MM.1S (cell line): ENCODE results near the gene LCE5A.

Experiments used
- DNase-seq: peaks from one replicate; pipeline ENCODE4 v3.0.0-alpha.2; 2015
- H2AFZ ChIP-seq: fragments of 300-600 bp; sonication (generic); 2 replicates; pipeline ENCODE4 v1.6.0; 2016; ENCODE audit warnings: antibody characterized with exemption, low read length
- H3F3A ChIP-seq: fragments of 300-600 bp; sonication (generic); 2 replicates; pipeline ENCODE4 v1.6.1; 2016; ENCODE audit warnings: mild to moderate bottlenecking, antibody characterized with exemption, low read length, moderate library complexity, mixed read lengths; ENCODE audit not compliant: insufficient read depth
- H3K27ac ChIP-seq: fragments of 300-600 bp; sonication (generic); 2 replicates; pipeline ENCODE4 v1.5.1; 2016; ENCODE audit warnings: mild to moderate bottlenecking, low read length
- H3K27me3 ChIP-seq: fragments of 300-600 bp; sonication (generic); replicated peaks from 2 replicates; pipeline ENCODE4 v1.6.0; 2016; ENCODE audit warnings: low read length; ENCODE audit not compliant: insufficient read depth
- H3K36me3 ChIP-seq: fragments of 300-600 bp; sonication (generic); replicated peaks from 2 replicates; pipeline ENCODE4 v1.6.1; 2016; ENCODE audit warnings: mild to moderate bottlenecking, low read length, mixed read lengths; ENCODE audit not compliant: insufficient read depth
- H3K4me1 ChIP-seq: fragments of 300-600 bp; sonication (generic); 2 replicates; pipeline ENCODE4 v1.6.1; 2016; ENCODE audit warnings: low read length, mixed read lengths
- H3K4me2 ChIP-seq: fragments of 300-600 bp; sonication (generic); 2 replicates; pipeline ENCODE4 v1.6.0; 2016; ENCODE audit warnings: low read depth, low read length
- H3K4me3 ChIP-seq: fragments of 300-600 bp; sonication (generic); 2 replicates; pipeline ENCODE4 v1.5.1; 2016; ENCODE audit warnings: low read length, mixed read lengths
- H3K79me2 ChIP-seq: fragments of 300-600 bp; sonication (generic); 2 replicates; pipeline ENCODE4 v1.6.1; 2016; ENCODE audit warnings: mixed run types, low read length, mixed read lengths
- H3K9ac ChIP-seq: fragments of 300-600 bp; sonication (generic); 2 replicates; pipeline ENCODE4 v1.6.1; 2016; ENCODE audit warnings: low read length, mixed read lengths
- H3K9me2 ChIP-seq: fragments of 300-600 bp; sonication (generic); replicated peaks from 2 replicates; pipeline ENCODE4 v1.6.1; 2016; ENCODE audit warnings: mild to moderate bottlenecking, low read length, mixed read lengths; ENCODE audit not compliant: insufficient read depth
- H3K9me3 ChIP-seq: fragments of 300-600 bp; sonication (generic); replicated peaks from 2 replicates; pipeline ENCODE4 v1.6.1; 2016; ENCODE audit warnings: mild to moderate bottlenecking, low read length, mixed read lengths; ENCODE audit not compliant: insufficient read depth
- H4K20me1 ChIP-seq: fragments of 300-600 bp; sonication (generic); 2 replicates; pipeline ENCODE4 v1.6.1; 2016; ENCODE audit warnings: mild to moderate bottlenecking, low read length, moderate library complexity, mixed read lengths; ENCODE audit not compliant: insufficient read depth
- EZH2 ChIP-seq: fragments of 300-600 bp; sonication (generic); optimal IDR thresholded peaks from 2 replicates; pipeline ENCODE3; 2017; ENCODE audit warnings: low read depth, mild to moderate bottlenecking, antibody characterized with exemption, low read length, mixed read lengths
- EZH2phosphoT487 ChIP-seq: fragments of 300-600 bp; sonication (generic); IDR thresholded peaks from 2 replicates; pipeline ENCODE4 v1.6.1; 2018; ENCODE audit warnings: antibody characterized with exemption, low read length
- TF ChIP-seq, protein P1 (sequence below): fragments of 300-600 bp; sonication (generic); IDR thresholded peaks from 2 replicates; pipeline ENCODE4 v1.5.1; 2016; ENCODE audit warnings: antibody characterized with exemption, low read length, mixed read lengths

LCE5A gene

GRCh38 chr1:152506899-152507498 lies 3.6 kb upstream of the LCE5A start:
- Histone ChIP-seq H3K79me2 (no peaks in the 10 kb centered on the region), H3K4me1 (no peaks in the 10 kb centered on the region), H2AFZ (no peak overlapping the region), H3K4me2 (no peak overlapping the region), H3K9me2 (no peaks in the 10 kb centered on the region), H3K27me3 (no peaks in the 10 kb centered on the region), H4K20me1 (no peaks in the 10 kb centered on the region), H3K9ac (no peak overlapping the region), H3K27ac (no peak overlapping the region), H3F3A (no peaks in the 10 kb centered on the region), H3K36me3 (no peaks in the 10 kb centered on the region), H3K9me3 (no peaks in the 10 kb centered on the region), H3K4me3 (no peak overlapping the region)
- no peak for DNase-seq
- TF ChIP-seq EZH2phosphoT487 (no peak), EZH2 (no peak)
- TF ChIP-seq, protein P1, sequence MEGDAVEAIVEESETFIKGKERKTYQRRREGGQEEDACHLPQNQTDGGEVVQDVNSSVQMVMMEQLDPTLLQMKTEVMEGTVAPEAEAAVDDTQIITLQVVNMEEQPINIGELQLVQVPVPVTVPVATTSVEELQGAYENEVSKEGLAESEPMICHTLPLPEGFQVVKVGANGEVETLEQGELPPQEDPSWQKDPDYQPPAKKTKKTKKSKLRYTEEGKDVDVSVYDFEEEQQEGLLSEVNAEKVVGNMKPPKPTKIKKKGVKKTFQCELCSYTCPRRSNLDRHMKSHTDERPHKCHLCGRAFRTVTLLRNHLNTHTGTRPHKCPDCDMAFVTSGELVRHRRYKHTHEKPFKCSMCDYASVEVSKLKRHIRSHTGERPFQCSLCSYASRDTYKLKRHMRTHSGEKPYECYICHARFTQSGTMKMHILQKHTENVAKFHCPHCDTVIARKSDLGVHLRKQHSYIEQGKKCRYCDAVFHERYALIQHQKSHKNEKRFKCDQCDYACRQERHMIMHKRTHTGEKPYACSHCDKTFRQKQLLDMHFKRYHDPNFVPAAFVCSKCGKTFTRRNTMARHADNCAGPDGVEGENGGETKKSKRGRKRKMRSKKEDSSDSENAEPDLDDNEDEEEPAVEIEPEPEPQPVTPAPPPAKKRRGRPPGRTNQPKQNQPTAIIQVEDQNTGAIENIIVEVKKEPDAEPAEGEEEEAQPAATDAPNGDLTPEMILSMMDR = no peak

GRCh38 chr1:152511596-152511995 lies 993 bp downstream of the LCE5A start:
- no peak overlapping the region for H3K4me2 ChIP-seq
- H3K4me3 ChIP-seq = no peak overlapping the region
- no peaks in the 10 kb centered on the region for H3F3A ChIP-seq
- no peaks in the 10 kb centered on the region for H3K36me3 ChIP-seq
- H3K9me3 ChIP-seq = no peaks in the 10 kb centered on the region
- H3K27me3 ChIP-seq = no peaks in the 10 kb centered on the region
- no peaks in the 10 kb centered on the region for H3K4me1 ChIP-seq
- H2AFZ ChIP-seq = no peak overlapping the region
- no peaks in the 10 kb centered on the region for H3K9me2 ChIP-seq
- H3K9ac ChIP-seq = no peak overlapping the region
- no peaks in the 10 kb centered on the region for H4K20me1 ChIP-seq
- no peaks in the 10 kb centered on the region for H3K79me2 ChIP-seq
- H3K27ac ChIP-seq = no peak overlapping the region
- TF ChIP-seq, protein P1 = no peak
- TF ChIP-seq EZH2phosphoT487 = no peak
- no peak for TF ChIP-seq EZH2
- no peak for DNase-seq

GRCh38 chr1:152513081-152513480 lies 2.5 kb downstream of the LCE5A start:
- H2AFZ ChIP-seq = no peak overlapping the region
- no peak for TF ChIP-seq EZH2
- TF ChIP-seq EZH2phosphoT487 = no peak
- TF ChIP-seq, protein P1 = no peak
- no peaks in the 10 kb centered on the region for H3K79me2 ChIP-seq
- H3K9me2 ChIP-seq = no peaks in the 10 kb centered on the region
- H4K20me1 ChIP-seq = no peaks in the 10 kb centered on the region
- no peaks in the 10 kb centered on the region for H3K27me3 ChIP-seq
- no peak overlapping the region for H3K27ac ChIP-seq
- H3K4me1 ChIP-seq = no peaks in the 10 kb centered on the region
- no peaks in the 10 kb centered on the region for H3F3A ChIP-seq
- no peak overlapping the region for H3K4me2 ChIP-seq
- DNase-seq = no peak
- H3K9me3 ChIP-seq = no peaks in the 10 kb centered on the region
- H3K9ac ChIP-seq = no peak overlapping the region
- no peaks in the 10 kb centered on the region for H3K36me3 ChIP-seq
- no peak overlapping the region for H3K4me3 ChIP-seq
